IMR-90 (cell line): ENCODE results near the gene CLEC1A. TPM values are rescaled to one million over a fixed set of nuclear protein-coding genes. Genes with fewer than 3 reads are reported as not detected.

Source experiments
- ATAC-seq: fragments of 200-7000 bp; cut with Tn5 transposase; 2 replicates; pipeline ENCODE4 v1.9.1; 2020; ENCODE audit warnings: low read depth, mild to moderate bottlenecking, moderate library complexity
- BruUV-seq: library from RNA; stranded (reverse); fragments of 400-500 nt; replicated peaks from 2 replicates; lab custom pipeline; 2021; lab: Mats Ljungman, UMichigan
- CTCF ChIA-PET: fragments of 300-600 bp; formaldehyde crosslinking; extraction: SDS; loops from one replicate; lab custom pipeline; 2021; ENCODE audit warnings: antibody characterized with exemption; lab: Yijun Ruan, JAX
- POLR2A ChIA-PET: fragments of 300-600 bp; sonication (Branson Sonifier 250); formaldehyde crosslinking; loops from one replicate; lab custom pipeline; 2022; ENCODE audit warnings: antibody characterized with exemption; ENCODE audit not compliant: unreplicated experiment; lab: Charles Lee
- DNase-seq: peaks from one replicate; pipeline ENCODE4 v3.0.0; 2013
- H2AFZ ChIP-seq: replicated peaks from 2 replicates; pipeline ENCODE3; 2013; ENCODE audit warnings: low read length, mild to moderate bottlenecking; ENCODE audit not compliant: poor library complexity
- H2AK5ac ChIP-seq: 2 replicates; pipeline ENCODE4 v1.6.1; 2013; ENCODE audit warnings: low read depth, low read length, inconsistent platforms
- H2AK9ac ChIP-seq: replicated peaks from 2 replicates; pipeline ENCODE3; 2013; ENCODE audit warnings: mild to moderate bottlenecking, low read depth, low read length, moderate library complexity; ENCODE audit not compliant: poor library complexity
- H2BK120ac ChIP-seq: 2 replicates; pipeline ENCODE4 v1.6.1; 2013; ENCODE audit warnings: low read depth, low read length, inconsistent platforms
- H2BK15ac ChIP-seq: 3 replicates; pipeline ENCODE4 v1.6.1; 2013; ENCODE audit warnings: low read depth, low read length, inconsistent platforms
- H2BK20ac ChIP-seq: 2 replicates; pipeline ENCODE4 v1.6.1; 2013; ENCODE audit warnings: low read depth, mild to moderate bottlenecking, inconsistent platforms, low read length, moderate library complexity
- H2BK5ac ChIP-seq: 2 replicates; pipeline ENCODE4 v1.6.1; 2013; ENCODE audit warnings: mild to moderate bottlenecking, low read depth, low read length, inconsistent platforms; ENCODE audit not compliant: poor library complexity, severe bottlenecking
- H3K14ac ChIP-seq: replicated peaks from 2 replicates; pipeline ENCODE4 v1.6.1; 2013; ENCODE audit warnings: low read depth, low read length, inconsistent platforms
- H3K18ac ChIP-seq: 2 replicates; pipeline ENCODE4 v1.6.1; 2013; ENCODE audit warnings: low read depth, low read length, control low read depth
- H3K23ac ChIP-seq: 2 replicates; pipeline ENCODE4 v1.6.1; 2013; ENCODE audit warnings: low read depth, low read length, inconsistent platforms
- H3K27ac ChIP-seq: 2 replicates; pipeline ENCODE4 v1.5.1; 2013; ENCODE audit warnings: mild to moderate bottlenecking, control low read depth, low read length; ENCODE audit not compliant: insufficient read depth
- H3K27me3 ChIP-seq: 2 replicates; pipeline ENCODE4 v1.6.1; 2013; ENCODE audit warnings: low read length; ENCODE audit not compliant: control insufficient read depth, insufficient read depth
- H3K36me3 ChIP-seq: 2 replicates; pipeline ENCODE4 v1.6.1; 2013; ENCODE audit warnings: low read length, mixed read lengths; ENCODE audit not compliant: control insufficient read depth, insufficient read depth
- H3K4ac ChIP-seq: 2 replicates; pipeline ENCODE4 v1.6.1; 2013; ENCODE audit warnings: low read depth, low read length, inconsistent platforms
- H3K4me1 ChIP-seq: 2 replicates; pipeline ENCODE4 v1.6.1; 2013; ENCODE audit warnings: low read length, mixed read lengths; ENCODE audit not compliant: control insufficient read depth, insufficient read depth
- H3K4me2 ChIP-seq: 2 replicates; pipeline ENCODE4 v1.6.1; 2013; ENCODE audit warnings: low read depth, mild to moderate bottlenecking, control low read depth, low read length, moderate library complexity
- H3K4me3 ChIP-seq: 2 replicates; pipeline ENCODE4 v1.5.1; 2013; ENCODE audit warnings: low read depth, mild to moderate bottlenecking, control low read depth, low read length, moderate library complexity; ENCODE audit not compliant: insufficient read depth
- H3K56ac ChIP-seq: 2 replicates; pipeline ENCODE4 v1.6.1; 2013; ENCODE audit warnings: low read length, inconsistent platforms; ENCODE audit not compliant: insufficient read depth; ENCODE audit errors: extremely low read depth
- H3K79me1 ChIP-seq, 2 experiments: 2 replicates each; pipeline ENCODE4 v1.6.1; 2013; ENCODE audit warnings: low read length in 2 of 2, inconsistent platforms in 1 of 2, low read depth in 1 of 2
- H3K9ac ChIP-seq: 2 replicates; pipeline ENCODE4 v1.6.1; 2013; ENCODE audit warnings: low read depth, low read length, control low read depth
- H3K9me1 ChIP-seq: 2 replicates; pipeline ENCODE4 v1.6.1; 2013; ENCODE audit warnings: low read length, inconsistent platforms; ENCODE audit not compliant: insufficient read depth
- H3K9me3 ChIP-seq: 2 replicates; pipeline ENCODE4 v1.6.1; 2013; ENCODE audit warnings: low read length; ENCODE audit not compliant: control insufficient read depth, insufficient read depth
- H4K20me1 ChIP-seq: 2 replicates; pipeline ENCODE4 v1.6.1; 2013; ENCODE audit warnings: low read length, inconsistent platforms; ENCODE audit not compliant: insufficient read depth
- H4K5ac ChIP-seq: 2 replicates; pipeline ENCODE4 v1.6.1; 2013; ENCODE audit warnings: mild to moderate bottlenecking, low read depth, low read length, control low read depth
- H4K8ac ChIP-seq, 2 experiments: 2 replicates each; pipeline ENCODE4 v1.6.1; 2013; ENCODE audit warnings: low read depth in 2 of 2, low read length in 2 of 2, control low read depth in 1 of 2, inconsistent platforms in 1 of 2
- H4K91ac ChIP-seq: 2 replicates; pipeline ENCODE4 v1.6.1; 2013; ENCODE audit warnings: low read depth, low read length, inconsistent platforms; ENCODE audit not compliant: insufficient read depth
- BHLHE40 ChIP-seq: fragments of 150-350 bp; IDR thresholded peaks from 2 replicates; pipeline ENCODE4 v1.6.1; 2016; ENCODE audit warnings: mild to moderate bottlenecking, low read depth, low read length
- MAFK ChIP-seq: IDR thresholded peaks from 2 replicates; pipeline ENCODE4 v1.6.1; 2012; ENCODE audit warnings: low read depth, low read length, improper control_type of control experiment
- MXI1 ChIP-seq: IDR thresholded peaks from 2 replicates; pipeline ENCODE4 v1.6.1; 2012; ENCODE audit warnings: low read depth, mild to moderate bottlenecking, low read length, moderate library complexity, borderline replicate concordance
- NFE2L2 ChIP-seq: fragments of 150-350 bp; IDR thresholded peaks from 2 replicates; pipeline ENCODE4 v1.6.1; 2016; ENCODE audit warnings: low read depth, mild to moderate bottlenecking, low read length
- RFX5 ChIP-seq: IDR thresholded peaks from 2 replicates; pipeline ENCODE4 v1.8.0; 2012; ENCODE audit warnings: low read depth, mild to moderate bottlenecking, low read length, moderate library complexity
- WGBS, 2 experiments: methylation state at CpG; one replicate each; pipeline versions ENCODE4 v1.1.5 to v1.1.7; 2013; ENCODE audit warnings: missing lambda C conversion rate in 2 of 2; ENCODE audit not compliant: insufficient read length in 1 of 2; ENCODE audit errors: extremely low coverage in 2 of 2; 5-methylcytosine and 5-hydroxymethylcytosine counted together
- dilution Hi-C: fragments of 300-500 bp; cut with HindIII; formaldehyde crosslinking; loops from one replicate; pipeline ENCODE4 v1.14.3; 2018; ENCODE audit warnings: low sequenced_read_pairs; ENCODE audit not compliant: unreplicated experiment
- in situ Hi-C: fragments of 300-500 bp; cut with MboI; formaldehyde crosslinking; loops from 3 replicates; pipeline ENCODE4 v1.14.3; 2019; ENCODE audit warnings: low sequenced_read_pairs, inconsistent platforms, mixed read lengths
- intact Hi-C: fragments of 100-400 bp; cut with micrococcal nuclease; formaldehyde crosslinking; loops from 2 replicates; pipeline ENCODE4 v1.10.0; 2022
- polyA plus RNA-seq, 3 experiments: library from polyadenylated mRNA; depleted of rRNA; stranded (reverse); fragments of >200 nt; gene quantifications; 2 replicates each; pipeline ENCODE4 v1.2.3, GENCODE V29; 2012; ENCODE audit warnings: low replicate concordance in 1 of 3
- total RNA-seq: library from RNA; depleted of rRNA; stranded (reverse); fragments of >200 nt; gene quantifications from 2 replicates; pipeline ENCODE4 v1.2.3, GENCODE V29; 2012
- TF ChIP-seq, protein P1 (sequence below): fragments of 150-350 bp; IDR thresholded peaks from 2 replicates; pipeline ENCODE4 v1.6.1; 2016; ENCODE audit warnings: low read depth, mild to moderate bottlenecking, low read length, moderate library complexity, borderline replicate concordance

CLEC1A gene
- total and polyA plus RNA-seq, 2 of the 4 experiments (the other 2 are of a cell fraction) = not detected

GRCh38 chr12:10130042-10130441 lies 31.3 kb upstream of the CLEC1A start, which contains the start of gene CLEC7A:
CLEC7A (minus strand) TSS chr12:10130199; CDS start chr12:10130082, 117 bp downstream.
- Histone ChIP-seq H3K18ac (no peak within 1 kb of the TSS), H3K27ac (no peak within 1 kb of the TSS), H3K27me3 (peaks cover 5% of the 10 kb centered on the region; the same call in 1 of the 2 replicates), H4K91ac (no peak within 1 kb of the TSS), H3K4me1 (no peaks in the 10 kb centered on the region), H4K8ac (no peak within 1 kb of the TSS), H3K4me3 (no peak within 1 kb of the TSS), H2AFZ (no peak within 1 kb of the TSS), H3K56ac (no peak within 1 kb of the TSS), H3K79me1 (no peaks in the 10 kb centered on the region), H3K9me3 (no peaks in the 10 kb centered on the region), H3K9ac (no peak within 1 kb of the TSS), H2BK120ac (no peak within 1 kb of the TSS), H2BK20ac (0 out of 2 replicates have a peak within 1 kb of the TSS, but pooled peaks have one; percentile 53), H4K20me1 (no peaks in the 10 kb centered on the region), H3K4me2 (no peak within 1 kb of the TSS), H3K14ac (no peak within 1 kb of the TSS), H2AK9ac (no peak within 1 kb of the TSS), H2BK5ac (no peak within 1 kb of the TSS), H3K36me3 (no peaks in the 10 kb centered on the region), H3K9me1 (no peaks in the 10 kb centered on the region), H3K4ac (no peak within 1 kb of the TSS), H3K23ac (no peak within 1 kb of the TSS), H4K5ac (no peak within 1 kb of the TSS), H2AK5ac (no peak within 1 kb of the TSS), H2BK15ac (no peak within 1 kb of the TSS)
- no CpG with 5 or more reads among the region's 1 CpG for WGBS, 2 experiments
- ATAC-seq = no peak
- dilution Hi-C loops = no loop called here
- CTCF ChIA-PET = interaction anchor here (0.8 kb wide), 1 partner anchor 120 kb away, joined by 4 read pairs; no protein-coding TSS in a partner anchor
- in situ Hi-C loops = no loop called here
- no TSS peak for BruUV-seq
- TF ChIP-seq, protein P1, sequence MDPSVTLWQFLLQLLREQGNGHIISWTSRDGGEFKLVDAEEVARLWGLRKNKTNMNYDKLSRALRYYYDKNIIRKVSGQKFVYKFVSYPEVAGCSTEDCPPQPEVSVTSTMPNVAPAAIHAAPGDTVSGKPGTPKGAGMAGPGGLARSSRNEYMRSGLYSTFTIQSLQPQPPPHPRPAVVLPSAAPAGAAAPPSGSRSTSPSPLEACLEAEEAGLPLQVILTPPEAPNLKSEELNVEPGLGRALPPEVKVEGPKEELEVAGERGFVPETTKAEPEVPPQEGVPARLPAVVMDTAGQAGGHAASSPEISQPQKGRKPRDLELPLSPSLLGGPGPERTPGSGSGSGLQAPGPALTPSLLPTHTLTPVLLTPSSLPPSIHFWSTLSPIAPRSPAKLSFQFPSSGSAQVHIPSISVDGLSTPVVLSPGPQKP = no peak
- TF ChIP-seq BHLHE40 = no peak
- no peak for TF ChIP-seq NFE2L2
- TF ChIP-seq MXI1 = no peak
- TF ChIP-seq MAFK = peak; percentile 92
- TF ChIP-seq RFX5 = no peak
- DNase-seq = no peak
- POLR2A ChIA-PET = no interaction called here
- intact Hi-C loops = loop anchor here (2.0 kb wide), 1 partner anchor 17 kb away; no protein-coding TSS in a partner anchor
